ENCODE data around the gene OPCML. TPM values are rescaled to one million over a fixed set of nuclear protein-coding genes. Genes with fewer than 3 reads are reported as not detected.

Gene OPCML
- total and polyA plus RNA-seq, 2 of the 13 experiments (the other 11 are each of a cell fraction or from before 2014, with no cell fraction given) = not detected

- no peak for TF ChIP-seq ZNF713 (CRISPR knock-in tag; IDR thresholded peaks at IDR 0.05)
- TF ChIP-seq FOXK2 (IDR thresholded peaks at IDR 0.05) = no peak
Observed at GRCh38 chr11:132777067-132777975, 755.0 kb downstream of the OPCML start (continued).

- FAIRE-seq (no peak), DNase-seq (ENCODE audit: low spot score) (no peak), ATAC-seq (no peak)
- Histone ChIP-seq H3K4me1 (ENCODE audit: insufficient read depth, low read length) (no peaks in the 10 kb centered on the region), H3K27ac (ENCODE audit: extremely low read length, insufficient read depth, low read length) (no peak overlapping the region), H2AFZ (ENCODE audit: low read length) (no peak overlapping the region), H3K79me2 (ENCODE audit: insufficient read depth, low read length) (no peaks in the 10 kb centered on the region), H3K4me3 (replicated peaks in 1 of 3; ENCODE audit: insufficient read depth in 1 of 3, low read depth in 2 of 3, low read length in 3 of 3) (no peak overlapping the region), H3K9ac (ENCODE audit: insufficient read depth, low read depth, low read length) (no peak overlapping the region), H3K36me3 (replicated peaks in 1 of 2; ENCODE audit: control insufficient read depth in 1 of 2, insufficient read depth in 2 of 2, low read length in 2 of 2) (no peaks in the 10 kb centered on the region), H3K9me3 (ENCODE audit: low read length) (peaks cover 1% of the 10 kb centered on the region; the same call in 1 of the 2 replicates), H4K20me1 (ENCODE audit: insufficient read depth, low read length) (no peaks in the 10 kb centered on the region), H3K27me3 (ENCODE audit: control insufficient read depth in 1 of 2, insufficient read depth in 2 of 2, low read length in 2 of 2) (peaks cover 0 to 4% of the 10 kb centered on the region in 2 experiments; a peak in 1 of 5 replicates), H3K4me2 (ENCODE audit: low read depth, low read length) (no peak overlapping the region)
- intact Hi-C loops (cut with micrococcal nuclease; ENCODE audit: unreplicated experiment) = no loop called here
- ChIA-PET POLR2A (no interaction called here), CTCF (ENCODE audit: low intra/inter-chr PET ratio, low total read pairs) (no interaction called here)
- TF ChIP-seq ZNF761 (CRISPR knock-in tag; conservative IDR thresholded peaks at IDR 0.05) = no peak
- no peak for TF ChIP-seq HNRNPUL1 (IDR thresholded peaks at IDR 0.05; ENCODE audit: low read depth, low read length)
- TF ChIP-seq ZNF335 (CRISPR knock-in tag; IDR thresholded peaks at IDR 0.05) = no peak
- TF ChIP-seq ZC3H4 (CRISPR knock-in tag; IDR thresholded peaks at IDR 0.05; ENCODE audit: borderline replicate concordance) = no peak
- no peak for TF ChIP-seq GATAD1 (CRISPR knock-in tag; IDR thresholded peaks at IDR 0.05)
- TF ChIP-seq MIXL1 (CRISPR knock-in tag; IDR thresholded peaks at IDR 0.05) = no peak
- no peak for TF ChIP-seq ATF7 (IDR thresholded peaks at IDR 0.05)
- no peak for TF ChIP-seq ATF7 (CRISPR knock-in tag; IDR thresholded peaks at IDR 0.05)
- TF ChIP-seq ZNF547 (CRISPR knock-in tag; IDR thresholded peaks at IDR 0.05) = no peak
- TF ChIP-seq TAF15 (IDR thresholded peaks at IDR 0.05; ENCODE audit: low read depth, low read length, poor library complexity, severe bottlenecking) = no peak
- no peak for TF ChIP-seq ZNF484 (CRISPR knock-in tag; IDR thresholded peaks at IDR 0.05; ENCODE audit: borderline replicate concordance, low read depth)
- TF ChIP-seq SAFB2 (CRISPR knock-in tag; IDR thresholded peaks at IDR 0.05; ENCODE audit: borderline replicate concordance, low read depth) = no peak
- TF ChIP-seq ZNF124 (CRISPR knock-in tag; IDR thresholded peaks at IDR 0.05) = no peak
- no peak for TF ChIP-seq TGIF2 (CRISPR knock-in tag; IDR thresholded peaks at IDR 0.05)
- no peak for TF ChIP-seq POLR2AphosphoS2 (IDR thresholded peaks at IDR 0.05; ENCODE audit: low read depth, low read length)
- no TSS peak for BruUV-seq (replicated peaks)
- WGBS (ENCODE audit: low lambda C conversion rate) = 0% methylated on average over 2 of the region's 2 CpGs
- in situ Hi-C loops (cut with HindIII; ENCODE audit: extremely low pct_ligation_motif_present, low pct_unique_long_range_greater_than_20kb) = no loop called here
Observed at GRCh38 chr11:132773751-132774150, 758.5 kb downstream of the OPCML start.

Data from HepG2 (cell line).